Cardiac fibroblast (primary cell): ENCODE measurements around the gene PTPRD.
"Not testable (repeated sequence)": the region's sequence is repeated elsewhere in the genome, so short reads cannot be mapped to it uniquely, and the experiment has no call there.

Experiments
- DNase-seq, 2 donors: peaks; one replicate each; pipeline versions ENCODE4 v3.0.0 to v3.0.0-alpha.2; 2010; ENCODE audit warnings: low read depth in 2 of 2
- H3K4me3 ChIP-seq, 2 donors: replicated peaks in 1 of 2; 1 replicate in 1 of 2; 2 replicates in 1 of 2; pipeline ENCODE4 v1.5.1; 2011; ENCODE audit warnings: low read depth in 2 of 2, low read length in 2 of 2, mild to moderate bottlenecking in 2 of 2, moderate library complexity in 1 of 2
- CTCF ChIP-seq: IDR thresholded peaks from one replicate; pipeline ENCODE4 v1.5.1; 2011; ENCODE audit warnings: low read depth, mild to moderate bottlenecking, low read length, inconsistent platforms

Gene PTPRD

GRCh38 chr9:9489183-9489582 lies 1123.6 kb downstream of the PTPRD start:
- DNase-seq, result no peak
- TF ChIP-seq CTCF, result no peak
- no peak overlapping the region for H3K4me3 ChIP-seq

GRCh38 chr9:9483175-9483574 lies 1129.6 kb downstream of the PTPRD start:
- no peak overlapping the region for H3K4me3 ChIP-seq
- no peak for DNase-seq
- no peak for TF ChIP-seq CTCF

GRCh38 chr9:9478741-9479140 lies 1134.1 kb downstream of the PTPRD start:
- H3K4me3 ChIP-seq, result no peak overlapping the region
- no peak for DNase-seq
- no peak for TF ChIP-seq CTCF

- TF ChIP-seq CTCF, result no peak
- H3K4me3 ChIP-seq, result no peak overlapping the region
- no peak for DNase-seq
These were observed 1143.5 kb downstream of the PTPRD start for GRCh38 chr9:9469271-9469670.

- not testable (repeated sequence) for DNase-seq, H3K4me3 ChIP-seq
These were observed 1170.9 kb downstream of the PTPRD start for GRCh38 chr9:9441874-9442273.

- no peak for DNase-seq
- TF ChIP-seq CTCF, result no peak
- H3K4me3 ChIP-seq, result no peak overlapping the region
These were observed 1175.2 kb downstream of the PTPRD start for GRCh38 chr9:9437641-9438040.

GRCh38 chr9:9426454-9426853 lies 1186.3 kb downstream of the PTPRD start:
- DNase-seq, H3K4me3 ChIP-seq: not testable (repeated sequence)

- DNase-seq, result no peak
- H3K4me3 ChIP-seq, result no peak overlapping the region
- TF ChIP-seq CTCF, result no peak
These were observed 1200.6 kb downstream of the PTPRD start for GRCh38 chr9:9412241-9412640.
